HG03108 (cell line): ENCODE measurements around the gene BMX.

Source experiments
- ATAC-seq: cut with Tn5 transposase; IDR thresholded peaks from one replicate; pipeline ENCODE4 v1.9.1; 2021; ENCODE audit warnings: moderate library complexity; ENCODE audit not compliant: unreplicated experiment

BMX gene

DNA sequence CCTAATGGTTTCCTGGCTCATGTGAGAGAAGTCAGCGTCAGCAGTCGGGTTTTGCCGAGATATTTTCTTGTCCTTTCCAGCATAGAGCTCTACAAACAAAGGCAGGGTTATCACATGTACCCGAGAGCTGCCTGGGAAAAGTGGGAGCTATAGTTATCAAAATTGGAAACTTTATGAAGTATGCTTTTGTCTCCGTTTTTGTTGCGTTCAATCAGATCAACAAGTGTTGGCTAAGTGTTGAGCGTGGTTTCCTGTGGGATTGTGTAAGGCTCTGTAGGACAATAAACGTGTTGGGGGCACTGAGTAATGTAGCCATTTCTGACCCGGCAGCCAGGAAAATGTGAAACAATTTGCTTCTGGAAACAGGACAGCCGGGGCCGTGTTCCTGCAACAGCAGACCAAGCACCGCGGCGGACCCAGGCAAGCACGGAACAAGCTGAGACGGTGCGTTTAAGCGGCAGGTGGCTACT is at the start of gene BMX:
BMX (plus strand) TSS at position 311 of the 470 bp plus-strand sequence. CDS start 7,547 bp downstream, outside the sequence.
- no peak for ATAC-seq

DNA sequence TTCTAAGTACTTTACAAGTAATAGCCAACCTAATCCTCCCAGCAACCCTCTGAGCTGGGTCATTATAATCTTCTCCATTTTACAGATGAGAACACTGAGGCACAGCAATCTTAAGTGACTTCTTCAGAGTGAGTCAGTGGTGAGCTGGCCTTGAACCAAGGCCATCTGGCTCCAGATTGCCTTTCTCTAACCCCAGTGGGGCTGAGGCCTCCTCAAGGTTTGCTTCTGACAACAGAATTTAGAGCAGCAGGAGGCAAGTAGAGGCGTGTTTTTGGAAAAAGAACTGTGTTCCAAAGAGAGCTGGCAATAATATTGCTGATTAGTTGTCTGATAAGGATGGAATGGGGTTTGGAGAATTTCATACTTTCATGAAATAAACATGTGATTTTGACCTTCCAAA is 48.7 kb upstream of the BMX start:
- no peak for ATAC-seq

DNA sequence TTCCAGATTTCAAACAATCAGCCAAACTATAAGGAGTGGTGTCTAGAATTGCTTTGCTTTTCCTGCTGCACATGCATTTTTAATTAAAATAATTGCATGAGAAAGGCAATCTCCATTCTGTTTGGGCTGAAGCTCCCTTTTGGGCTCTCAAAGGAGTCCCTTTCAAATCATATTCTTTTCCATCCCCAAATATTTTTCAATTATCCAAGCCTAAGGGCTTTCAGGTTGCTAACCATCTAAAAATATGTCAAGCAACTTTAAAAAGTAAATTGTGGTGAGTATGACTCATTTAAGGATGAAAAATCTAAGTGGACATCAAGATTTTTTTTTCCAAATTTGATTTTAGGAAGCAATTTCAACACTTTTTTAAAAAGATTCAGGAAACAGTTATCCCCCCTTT is 35.9 kb upstream of the BMX start:
- ATAC-seq, result no peak

DNA sequence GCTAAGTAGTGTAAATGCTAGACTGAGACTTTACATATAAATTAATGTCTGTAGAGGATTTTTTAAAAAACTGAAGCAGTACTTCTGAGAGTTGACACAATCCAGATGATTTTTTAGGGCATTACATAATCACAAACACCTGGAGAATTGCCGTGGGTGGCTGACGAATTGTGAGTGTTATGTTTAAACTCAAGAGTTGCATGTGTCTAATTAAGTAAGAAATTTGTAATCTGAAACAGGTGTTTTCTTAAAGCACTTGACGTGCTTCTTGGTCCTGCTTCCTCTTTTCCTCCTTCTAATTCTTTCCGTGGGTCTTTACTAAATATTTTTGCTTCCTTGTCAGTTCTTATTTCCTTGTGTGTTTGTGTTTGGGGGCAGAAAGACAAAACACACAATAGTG is 35.3 kb upstream of the BMX start:
- ATAC-seq, result no peak

DNA sequence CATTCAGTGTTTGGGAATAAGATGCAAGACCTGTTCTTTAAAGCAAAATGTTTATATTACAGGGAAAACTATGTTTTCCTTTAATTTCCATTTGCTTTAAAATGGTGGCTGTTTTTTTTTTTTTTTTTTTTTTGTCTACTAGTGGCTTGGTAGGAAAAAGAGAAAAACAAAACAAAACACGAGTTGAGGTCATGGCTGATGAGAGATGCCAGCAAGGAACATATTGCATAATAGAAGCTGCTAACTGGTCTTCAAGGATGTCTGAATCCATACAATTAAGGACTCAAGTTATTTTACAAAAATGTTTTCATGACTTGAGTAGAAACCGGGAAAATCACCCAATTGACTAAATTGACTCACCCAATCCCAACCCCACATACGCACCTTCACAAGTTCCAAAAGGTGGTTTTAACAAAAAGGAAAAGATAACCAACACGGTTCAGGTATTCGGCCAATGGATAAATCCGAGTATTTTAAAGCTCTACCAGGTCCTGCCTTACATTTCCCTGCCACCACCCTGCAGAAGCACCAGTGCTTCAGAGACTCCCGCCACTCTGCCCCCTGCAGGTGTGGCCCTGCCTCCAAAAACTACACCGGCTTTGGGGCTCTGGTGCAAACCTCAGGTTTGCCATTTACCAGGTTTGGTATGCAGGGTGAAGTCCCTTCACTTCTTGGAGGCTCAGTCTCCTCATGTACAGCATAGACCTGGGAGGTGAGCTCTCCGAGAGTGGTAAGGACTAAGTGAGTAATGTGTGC is 34.5 kb upstream of the BMX start:
- no peak for ATAC-seq

DNA sequence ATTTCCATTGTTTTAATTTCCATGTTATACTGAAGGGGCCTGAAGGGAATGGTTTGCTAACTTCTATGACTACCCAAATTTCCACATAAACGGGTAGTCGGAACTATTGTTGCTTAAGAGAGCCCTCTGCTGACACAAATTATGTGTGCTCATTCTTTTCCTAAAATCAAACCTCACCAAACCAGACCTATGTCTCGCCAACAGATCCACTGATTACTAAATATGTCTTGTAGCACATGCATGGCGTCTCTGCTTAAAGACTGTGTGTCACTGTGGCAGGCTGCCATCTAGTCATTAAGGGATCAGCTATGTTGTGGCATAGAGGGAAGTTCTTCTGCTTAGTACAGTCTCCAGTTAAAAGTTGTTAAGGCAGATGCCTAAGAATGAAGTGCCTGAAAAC is 32.6 kb upstream of the BMX start:
- ATAC-seq, result no peak

DNA sequence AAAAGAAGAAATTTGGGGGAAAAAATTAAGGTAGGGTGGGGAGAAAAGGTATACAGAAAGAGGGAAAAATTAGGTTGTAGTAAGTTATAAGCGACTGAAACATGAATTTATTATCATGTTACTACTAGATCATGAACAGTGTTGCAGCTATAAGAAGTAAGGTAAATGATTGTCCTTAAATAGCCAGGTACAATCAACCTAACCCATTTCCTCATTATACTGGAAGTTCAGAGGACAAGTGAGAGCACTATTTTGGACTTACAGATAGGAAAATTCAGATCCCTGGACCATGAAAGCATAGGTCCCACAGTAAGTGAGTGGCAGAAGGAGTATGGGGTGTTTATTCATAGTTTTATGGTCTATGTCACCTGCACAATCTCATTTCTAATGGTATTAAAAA is 31.0 kb upstream of the BMX start:
- ATAC-seq, result no peak

DNA sequence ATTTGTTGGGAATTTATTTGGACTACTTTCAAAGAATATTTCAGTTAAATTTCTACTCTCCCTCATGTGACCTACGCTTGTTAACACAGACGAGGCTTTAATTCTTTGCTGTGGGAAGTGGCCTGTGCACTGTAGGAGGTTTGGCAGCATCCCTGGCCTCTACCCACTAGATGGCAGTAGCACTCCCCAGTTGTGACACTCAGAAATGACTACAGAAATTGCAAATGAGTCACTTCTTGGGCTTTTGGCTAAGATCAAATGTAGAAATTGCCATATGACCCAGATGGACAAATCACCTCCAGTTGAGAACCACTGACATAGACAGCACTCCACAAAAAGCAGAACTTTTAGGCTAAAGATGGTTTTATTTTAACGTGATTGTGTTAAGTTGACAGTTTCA is 29.6 kb upstream of the BMX start:
- no peak for ATAC-seq

DNA sequence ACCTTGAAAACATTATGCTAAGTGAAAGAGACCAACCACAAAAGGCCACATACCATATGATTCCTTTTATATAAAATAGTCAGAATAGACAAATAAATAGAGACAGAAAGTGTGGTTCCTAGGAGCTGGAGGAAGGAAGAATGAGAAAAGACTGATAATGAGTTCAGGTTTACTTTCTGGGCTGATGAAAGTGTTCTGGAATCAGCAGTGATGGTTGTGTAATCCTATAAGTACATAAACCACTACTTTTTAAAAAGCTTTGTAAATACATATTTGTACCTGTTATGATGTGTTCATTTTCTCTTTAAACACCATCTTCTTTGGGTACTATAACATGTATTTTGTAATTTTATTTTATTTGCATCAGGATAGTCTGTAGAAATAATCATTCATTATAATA is 28.1 kb upstream of the BMX start:
- no peak for ATAC-seq

DNA sequence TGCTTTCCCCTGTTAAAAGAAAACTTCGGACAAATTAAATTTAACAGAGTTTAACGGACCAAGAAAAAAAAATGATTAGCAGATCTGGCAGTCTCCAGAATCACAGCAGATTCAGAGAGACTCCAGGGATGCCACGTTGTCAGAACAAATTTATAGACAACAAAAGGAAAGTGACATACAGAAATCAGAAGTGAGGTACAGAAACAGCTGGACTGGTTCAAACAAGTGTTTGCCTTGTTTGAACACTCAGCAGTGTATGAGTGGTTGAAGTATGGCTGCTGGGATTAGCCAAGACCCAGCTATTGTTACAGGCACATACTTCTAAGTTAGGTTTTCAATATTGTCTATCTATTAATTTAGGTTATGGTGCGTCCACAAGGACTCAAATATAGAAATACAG is 26.6 kb upstream of the BMX start:
- no peak for ATAC-seq

DNA sequence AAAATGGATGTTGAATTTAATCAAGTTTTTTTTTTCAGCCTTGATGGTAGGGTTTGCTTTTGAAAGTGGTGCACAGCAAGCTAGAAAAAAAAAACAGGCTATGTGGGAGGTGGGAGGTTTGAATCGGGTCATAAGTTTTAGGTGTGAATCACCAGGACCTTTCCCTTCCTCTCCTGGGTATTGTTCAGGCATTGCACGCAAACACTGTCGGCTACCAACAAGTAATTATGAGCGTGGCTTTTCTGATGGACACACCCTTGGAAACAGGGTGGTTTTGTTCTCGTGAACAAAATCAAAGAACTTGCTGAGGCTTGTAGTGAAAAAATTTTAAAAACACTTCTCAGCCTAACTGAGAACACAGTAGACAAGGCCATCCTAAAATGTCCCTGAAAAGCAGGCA is 25.6 kb upstream of the BMX start:
- no peak for ATAC-seq

DNA sequence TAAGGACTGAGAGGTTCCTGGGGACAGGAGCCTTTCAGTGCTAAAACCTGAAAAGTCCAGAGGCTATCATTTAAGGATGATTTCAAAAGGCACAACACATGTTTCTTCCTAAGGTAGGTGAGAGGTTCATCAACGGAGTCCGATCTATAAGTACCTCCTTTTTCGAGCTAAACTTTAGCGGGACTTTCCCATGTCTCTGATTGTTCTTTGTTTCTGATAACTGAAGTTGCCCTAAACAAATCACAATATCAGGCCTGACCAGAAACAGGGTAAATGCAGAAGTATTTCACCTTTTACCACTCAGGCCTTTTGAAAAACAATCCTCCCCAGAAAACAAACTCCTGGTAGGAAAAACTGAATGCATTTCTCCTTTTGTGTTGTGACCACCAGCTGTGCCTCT is 25.1 kb upstream of the BMX start:
- ATAC-seq, result no peak

DNA sequence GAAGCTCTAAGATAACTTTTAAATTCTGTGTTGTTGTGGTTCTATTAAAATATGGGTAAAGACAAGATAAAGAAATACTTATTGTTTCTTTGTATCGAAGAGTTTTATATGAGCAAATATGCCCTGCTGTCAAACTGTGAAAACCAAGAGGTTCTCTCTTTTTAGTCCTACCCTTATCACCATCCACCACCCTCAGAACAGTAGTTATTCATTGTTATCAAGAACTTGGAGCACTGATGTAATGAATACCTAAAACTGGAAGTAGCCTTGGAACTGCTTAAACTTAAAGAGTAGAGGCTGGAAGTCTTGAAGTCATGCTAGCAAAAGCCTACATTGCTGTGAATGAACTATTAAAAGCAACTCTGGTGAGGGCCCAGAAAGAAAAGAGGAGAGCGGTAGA is 16.7 kb upstream of the BMX start:
- ATAC-seq, result no peak

DNA sequence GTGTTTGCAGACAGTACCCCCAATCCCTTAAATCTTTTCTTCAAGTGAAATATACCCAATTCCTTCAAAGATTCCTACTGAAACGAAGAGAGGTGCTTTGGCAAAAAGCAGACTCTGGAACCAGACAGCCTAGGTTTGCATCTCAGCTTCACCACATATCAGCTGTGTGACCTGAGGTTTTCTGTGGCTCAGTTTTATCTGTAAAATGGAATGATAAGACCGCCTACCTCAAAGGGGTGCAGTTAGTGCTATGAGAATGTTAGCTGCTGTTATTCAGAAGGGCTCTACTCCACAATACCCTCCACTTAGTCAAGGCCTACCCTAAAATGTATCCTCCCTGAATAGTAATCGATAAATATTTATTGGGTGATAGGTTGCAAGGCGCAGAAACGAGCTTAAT is 8.1 kb upstream of the BMX start:
- no peak for ATAC-seq

DNA sequence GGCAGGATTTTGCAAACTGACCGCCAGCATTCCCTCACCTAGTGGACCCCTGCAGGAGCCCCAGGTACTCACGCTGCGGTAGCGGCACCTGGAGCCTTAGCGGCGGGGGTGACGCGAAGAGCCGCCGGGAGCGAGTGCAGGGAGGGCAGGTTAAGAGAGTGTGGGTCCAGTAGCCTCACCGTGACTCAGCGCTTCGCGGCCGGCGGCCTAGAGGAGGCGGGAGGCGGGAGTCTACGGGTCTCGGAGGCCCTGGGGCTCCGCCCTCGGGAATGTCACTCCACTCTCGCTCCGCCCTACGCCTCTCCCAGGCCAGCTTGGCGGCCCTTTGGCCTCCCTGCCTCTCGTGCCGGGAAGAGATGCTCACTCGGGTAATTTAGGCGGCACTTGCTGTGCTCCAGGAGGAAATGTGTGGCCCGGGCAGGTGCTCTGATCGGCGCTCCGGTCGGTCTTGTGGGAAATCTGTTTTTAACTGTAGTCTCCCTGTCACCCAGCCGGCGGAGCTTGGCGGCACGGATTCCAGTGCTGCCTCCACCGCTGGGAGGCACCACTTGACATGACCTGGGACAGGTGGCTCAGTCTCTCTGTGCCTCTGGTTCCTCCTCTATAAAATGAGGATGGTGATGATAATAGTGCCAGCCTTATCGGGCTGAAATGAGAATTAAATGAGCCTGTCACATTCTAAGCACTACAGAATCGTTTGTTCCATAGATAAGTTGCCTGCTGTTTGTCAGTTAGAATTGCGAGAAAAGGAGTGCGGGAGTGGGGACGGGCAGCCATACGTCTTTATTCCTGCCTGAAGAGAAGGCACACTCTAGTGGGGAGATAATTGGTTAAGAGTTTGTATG is 7.3 kb upstream of the BMX start, which contains the start of gene PIR:
PIR (minus strand) TSS at position 216 of the 845 bp plus-strand sequence. CDS start 2,076 bp downstream, outside the sequence.
- peak; percentile 96 for ATAC-seq

DNA sequence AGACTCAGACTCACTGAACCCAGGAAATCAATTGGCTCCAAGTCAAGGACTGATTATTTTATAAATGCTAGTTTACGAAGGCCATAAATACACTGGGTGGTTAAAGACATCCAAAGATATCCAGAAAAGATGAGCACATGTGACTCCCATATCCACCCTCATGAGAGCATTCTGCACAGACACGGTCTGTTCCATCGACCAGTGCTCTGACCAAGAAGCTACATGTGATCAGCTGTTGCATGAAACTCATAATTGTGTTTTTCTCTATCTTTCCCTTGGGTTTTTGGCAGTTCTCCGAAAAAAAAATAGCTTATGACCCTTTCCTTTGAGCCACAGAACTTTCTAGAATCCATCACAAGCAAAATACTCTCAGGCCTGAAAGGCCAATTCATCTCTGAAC is 4.8 kb upstream of the BMX start:
- ATAC-seq, result no peak

DNA sequence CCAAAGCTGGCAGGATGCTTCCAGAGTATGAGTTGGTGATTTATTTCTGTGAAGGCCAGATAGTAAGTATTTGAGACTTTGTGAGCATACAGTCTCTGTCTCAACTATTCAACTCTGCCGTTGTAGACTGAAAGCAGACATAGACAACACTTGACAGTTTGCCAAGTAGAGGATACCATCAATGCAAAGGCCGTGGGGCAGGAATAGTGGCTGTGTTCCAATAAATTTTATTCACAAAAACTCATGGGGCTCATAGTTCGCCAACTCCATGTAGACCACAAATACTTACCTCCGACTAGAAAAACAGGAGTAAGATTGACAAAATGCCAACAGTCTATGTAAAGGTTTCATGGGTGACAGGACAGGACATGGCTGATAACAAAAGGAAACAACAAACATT is 3.8 kb upstream of the BMX start:
- no peak for ATAC-seq

DNA sequence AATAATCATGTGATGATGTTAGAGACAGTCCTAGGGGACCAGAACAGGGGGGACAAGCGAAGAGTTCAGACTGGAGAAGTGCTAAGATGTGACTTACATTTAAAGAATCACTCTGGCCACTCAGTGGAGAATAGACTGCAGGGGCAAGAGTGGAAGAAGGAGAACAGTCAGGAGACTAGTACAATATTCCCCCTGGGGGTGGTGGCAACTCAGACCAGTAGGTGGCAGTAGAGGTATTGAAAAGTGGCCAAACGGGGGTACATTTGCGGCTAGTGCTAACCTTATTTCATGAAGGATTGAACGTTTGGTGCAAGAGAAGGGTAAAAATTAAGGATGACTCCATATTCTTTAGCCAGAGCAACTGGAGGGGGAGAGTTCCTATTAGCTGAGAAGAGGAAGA is 2.7 kb upstream of the BMX start:
- ATAC-seq, result no peak

DNA sequence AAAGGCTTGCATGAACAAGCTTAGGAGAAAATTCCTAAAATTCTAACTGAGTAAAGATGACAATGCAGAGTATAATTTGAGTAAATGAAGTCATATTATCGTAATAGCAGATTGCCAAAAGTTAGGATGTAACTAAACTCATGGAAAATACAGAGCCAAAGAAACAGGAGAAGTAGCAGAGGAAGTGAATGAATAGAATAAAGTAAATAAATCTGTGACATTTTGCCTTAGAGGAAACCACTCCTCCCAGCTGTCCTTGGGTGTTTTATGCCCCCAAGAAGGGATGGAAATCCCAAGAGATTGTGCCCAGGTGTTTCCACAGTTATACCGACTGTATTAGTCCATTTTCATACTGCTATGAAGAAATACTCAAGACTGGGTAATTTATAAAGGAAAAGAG is 1.9 kb upstream of the BMX start:
- no peak for ATAC-seq

DNA sequence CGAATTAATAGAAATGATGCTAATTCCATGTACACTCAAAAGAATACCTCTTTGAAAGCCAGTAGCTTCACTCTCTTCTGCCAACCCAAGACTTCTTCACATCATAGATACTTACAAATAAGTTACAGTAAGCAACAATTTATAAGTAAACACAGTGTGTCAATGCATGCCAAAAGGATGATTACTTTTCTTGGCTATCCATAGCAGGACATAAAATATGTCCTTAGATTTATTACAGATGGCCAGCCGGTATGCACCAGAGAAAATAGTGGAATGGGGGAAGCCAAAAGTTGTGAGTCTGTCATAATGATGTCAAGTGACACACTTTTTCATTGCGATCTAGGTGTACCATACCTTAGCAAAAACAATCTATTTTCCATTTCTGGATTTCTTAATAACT is 631 bp upstream of the BMX start:
- ATAC-seq, result no peak

DNA sequence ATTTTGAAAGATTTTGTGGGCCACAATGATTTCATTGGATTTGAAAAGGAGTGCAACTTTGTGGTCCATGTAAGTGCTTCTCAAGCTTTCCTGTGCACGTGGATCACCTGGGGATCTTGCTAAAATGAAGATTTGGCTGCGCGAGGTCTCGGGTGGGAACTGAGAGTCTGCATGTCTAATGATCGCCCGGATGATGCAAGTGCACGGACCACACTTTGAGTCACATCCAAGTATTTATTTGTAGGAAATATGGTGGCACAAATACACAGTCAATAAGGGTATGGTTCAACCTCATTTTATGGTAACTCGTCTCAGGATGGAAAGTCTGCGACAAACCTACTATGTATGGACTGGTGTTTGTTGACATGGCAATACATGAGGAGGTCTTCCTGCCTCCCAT is 899 bp downstream of the BMX start:
- ATAC-seq, result no peak

DNA sequence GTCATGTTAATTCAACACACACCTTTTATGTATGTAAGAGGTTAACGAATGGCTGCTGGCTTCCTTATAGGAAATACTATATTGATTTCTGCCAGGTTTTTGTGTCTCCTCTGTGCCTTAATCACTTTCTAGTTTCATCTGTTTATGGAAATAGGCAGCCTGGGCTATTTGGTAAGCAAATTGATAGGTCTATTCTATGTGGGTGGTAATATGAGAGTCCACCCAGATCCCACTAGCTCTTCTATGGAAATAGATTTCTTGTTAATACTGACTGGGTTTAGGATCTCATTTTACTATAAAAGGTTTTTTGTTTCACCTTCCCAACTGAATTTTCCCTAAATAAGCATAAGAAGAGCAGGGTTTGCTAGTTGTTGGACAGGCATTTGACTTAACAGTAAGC is 4.1 kb downstream of the BMX start:
- no peak for ATAC-seq
